ENCODE measurements around the gene LHX6.

LHX6 gene

GRCh38 chr9:122159026-122159924, 69.5 kb downstream of the LHX6 start, which contains the start of the genes MORN5 and NDUFA8:
TSS of gene MORN5 (plus strand) at chr9:122159908. CDS start at chr9:122159973, 65 bp downstream.
TSS of gene NDUFA8 (minus strand) at chr9:122159779. CDS start at chr9:122159677, 102 bp downstream.
- in situ Hi-C loops (cut with HindIII; ENCODE audit: low sequenced_read_pairs): no loop called here

- in situ Hi-C loops (cut with HindIII; ENCODE audit: low sequenced_read_pairs): no loop called here
These were observed 70.6 kb downstream of the LHX6 start for GRCh38 chr9:122158202-122158601.

GRCh38 chr9:122155796-122156195, 73.0 kb downstream of the LHX6 start:
- in situ Hi-C loops (cut with HindIII; ENCODE audit: low sequenced_read_pairs): no loop called here
